Esophagus squamous epithelium (tissue), 5 donors: Measurements from ENCODE around the gene TNRC6B. TPM values are rescaled to one million over a fixed set of nuclear protein-coding genes. Genes with fewer than 3 reads are reported as not detected.
"Not testable (repeated sequence)": the region's sequence is repeated elsewhere in the genome, so short reads cannot be mapped to it uniquely, and the experiment has no call there.

Experiments used
- DNase-seq: peaks from one replicate; lab custom pipeline; 2025; lab: John Stamatoyannopoulos, UW
- H3K27ac ChIP-seq, 4 donors: fragments of 200-600 bp; sonication (generic); one replicate each; pipeline ENCODE4 v1.5.1; 2016 to 2019; ENCODE audit warnings: mild to moderate bottlenecking in 1 of 4
- H3K27me3 ChIP-seq, 4 donors: fragments of 200-600 bp; sonication (generic); 1 replicate in 3 of 4; 2 replicates in 1 of 4; pipeline versions ENCODE4 v1.5.1 to v1.6.0; 2017 to 2021; ENCODE audit warnings: antibody characterized with exemption in 1 of 4
- H3K36me3 ChIP-seq, 3 donors: fragments of 200-600 bp; sonication (generic); one replicate each; pipeline ENCODE4 v1.5.1; 2016 to 2019
- H3K4me1 ChIP-seq, 3 donors: fragments of 200-600 bp; sonication (generic); one replicate each; pipeline ENCODE4 v1.5.1; 2017 to 2019
- H3K4me3 ChIP-seq, 4 donors: fragments of 200-600 bp; sonication (generic); 1 replicate in 3 of 4; 2 replicates in 1 of 4; pipeline ENCODE4 v1.5.1; 2016 to 2019; ENCODE audit warnings: mild to moderate bottlenecking in 2 of 4, moderate library complexity in 1 of 4
- H3K9me3 ChIP-seq, 3 donors: fragments of 200-600 bp; sonication (generic); one replicate each; pipeline ENCODE4 v1.5.1; 2016 to 2019
- POLR2A ChIP-seq, 4 donors: fragments of 450-650 bp; IDR thresholded peaks; one replicate each; pipeline ENCODE4 v1.6.1; 2017; ENCODE audit warnings: antibody characterized with exemption in 4 of 4, mild to moderate bottlenecking in 4 of 4, moderate library complexity in 3 of 4
- WGBS, 2 donors: methylation state at CpG; one replicate each; pipeline ENCODE4 v1.1.5; 2018; 5-methylcytosine and 5-hydroxymethylcytosine counted together
- intact Hi-C: fragments of 100-400 bp; cut with DNase I; formaldehyde crosslinking; loops from one replicate; pipeline ENCODE4 v1.15.0; 2022
- total RNA-seq, 4 donors: library from RNA; depleted of rRNA; stranded (reverse); fragments of >200 nt; gene quantifications; one replicate each; pipeline ENCODE4 v1.1.0, GENCODE V29; 2016
- TF ChIP-seq, protein P1 (sequence below), 6 experiments: fragments of 450-650 bp in 4 of 6; fragments of 200-600 bp in 2 of 6; sonication (generic) in 2 of 6; IDR thresholded peaks; one replicate each; pipeline ENCODE4 v1.5.1; 2016 to 2019; ENCODE audit warnings: antibody characterized with exemption in 6 of 6, mild to moderate bottlenecking in 4 of 6, moderate library complexity in 4 of 6
- donor health status: DM: yes; HTN: yes; CAD: no.

TNRC6B gene
- total RNA-seq, 4 donors from 2014 or later = 20.7 to 36.5 (median 26.9) TPM

DNA sequence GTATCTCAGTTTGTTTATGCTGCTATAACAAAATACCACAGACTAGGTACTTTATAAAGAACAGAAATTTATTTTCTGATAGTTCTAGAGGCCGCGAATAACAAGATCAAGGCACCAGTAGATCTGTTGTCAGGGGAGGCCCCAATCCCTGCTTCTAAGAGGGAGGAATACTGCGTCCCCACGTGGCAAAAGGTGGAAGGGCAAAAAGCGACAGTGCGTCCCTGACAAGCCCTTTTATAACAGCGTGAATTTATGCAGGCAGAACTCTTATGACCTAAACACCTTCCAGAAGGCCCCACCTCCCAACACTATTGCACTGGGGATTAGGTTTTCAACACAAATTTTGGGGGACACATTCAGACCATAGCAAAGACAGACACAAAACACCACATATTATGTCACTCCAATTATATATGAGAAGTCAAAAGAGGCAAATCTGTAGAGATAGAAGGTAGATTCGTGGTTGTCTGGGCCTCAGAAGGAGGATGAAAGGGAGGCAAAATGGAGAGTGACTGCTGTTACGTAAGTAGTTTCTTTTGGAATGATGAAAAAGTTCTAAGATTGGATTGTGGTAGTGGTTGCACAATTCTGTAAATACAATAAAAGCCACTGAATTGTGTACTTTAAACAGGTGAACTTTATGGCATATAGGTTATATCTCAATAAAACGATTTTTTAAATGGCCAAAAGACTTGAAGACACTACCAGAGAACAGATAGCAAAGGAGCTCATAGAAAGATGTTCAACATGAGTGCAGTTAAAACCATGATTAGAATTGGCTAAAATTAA, 30.1 kb upstream of the TNRC6B start:
- intact Hi-C loops = no loop called here
- no peak for DNase-seq
- TF ChIP-seq, protein P1, sequence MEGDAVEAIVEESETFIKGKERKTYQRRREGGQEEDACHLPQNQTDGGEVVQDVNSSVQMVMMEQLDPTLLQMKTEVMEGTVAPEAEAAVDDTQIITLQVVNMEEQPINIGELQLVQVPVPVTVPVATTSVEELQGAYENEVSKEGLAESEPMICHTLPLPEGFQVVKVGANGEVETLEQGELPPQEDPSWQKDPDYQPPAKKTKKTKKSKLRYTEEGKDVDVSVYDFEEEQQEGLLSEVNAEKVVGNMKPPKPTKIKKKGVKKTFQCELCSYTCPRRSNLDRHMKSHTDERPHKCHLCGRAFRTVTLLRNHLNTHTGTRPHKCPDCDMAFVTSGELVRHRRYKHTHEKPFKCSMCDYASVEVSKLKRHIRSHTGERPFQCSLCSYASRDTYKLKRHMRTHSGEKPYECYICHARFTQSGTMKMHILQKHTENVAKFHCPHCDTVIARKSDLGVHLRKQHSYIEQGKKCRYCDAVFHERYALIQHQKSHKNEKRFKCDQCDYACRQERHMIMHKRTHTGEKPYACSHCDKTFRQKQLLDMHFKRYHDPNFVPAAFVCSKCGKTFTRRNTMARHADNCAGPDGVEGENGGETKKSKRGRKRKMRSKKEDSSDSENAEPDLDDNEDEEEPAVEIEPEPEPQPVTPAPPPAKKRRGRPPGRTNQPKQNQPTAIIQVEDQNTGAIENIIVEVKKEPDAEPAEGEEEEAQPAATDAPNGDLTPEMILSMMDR (IDR thresholded peaks at IDR 0.05) = no peak
- no peak for TF ChIP-seq POLR2A (IDR thresholded peaks at IDR 0.05)
- H3K27me3 ChIP-seq = no peaks in the 10 kb centered on the region
- H3K4me3 ChIP-seq = no peak overlapping the region
- WGBS, 2 donors = 89 to 90% methylated on average over 10 of the region's 10 CpGs
- no peaks in the 10 kb centered on the region for H3K9me3 ChIP-seq
- H3K36me3 ChIP-seq = peaks cover 0 to 5% (median 0%) of the 10 kb centered on the region in 3 donors
- H3K4me1 ChIP-seq = no peaks in the 10 kb centered on the region
- H3K27ac ChIP-seq = no peak overlapping the region

DNA sequence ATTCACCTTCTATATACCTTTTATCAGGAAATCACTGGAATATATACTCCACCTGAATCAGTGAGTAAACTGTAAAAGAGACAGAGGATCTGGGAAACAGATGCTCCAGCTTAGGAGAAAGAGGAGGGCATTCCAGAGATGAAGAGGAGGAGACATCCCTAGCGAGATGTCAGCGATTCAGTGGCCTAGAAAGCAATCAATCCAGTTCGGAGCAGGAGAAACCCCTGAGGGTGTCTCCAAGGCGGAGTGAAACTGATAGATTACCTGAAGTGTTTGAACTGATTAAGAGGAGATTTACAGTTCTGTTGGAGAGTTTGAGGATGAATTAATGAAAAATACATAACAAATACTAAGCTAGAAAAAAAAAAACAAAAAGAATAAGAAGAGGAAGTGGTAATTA, 24.5 kb upstream of the TNRC6B start:
- 43 to 49% methylated on average over 4 of the region's 4 CpGs for WGBS, 2 donors
- H3K27me3 ChIP-seq = no peaks in the 10 kb centered on the region
- H3K4me3 ChIP-seq = no peak overlapping the region
- H3K36me3 ChIP-seq = no peaks in the 10 kb centered on the region
- DNase-seq = no peak
- no peak for TF ChIP-seq POLR2A (IDR thresholded peaks at IDR 0.05)
- TF ChIP-seq, protein P1 (IDR thresholded peaks at IDR 0.05) = no peak
- intact Hi-C loops = no loop called here
- H3K9me3 ChIP-seq = no peaks in the 10 kb centered on the region
- H3K4me1 ChIP-seq = peaks cover 4 to 38% (median 8%) of the 10 kb centered on the region in 3 donors
- H3K27ac ChIP-seq = no peak overlapping the region

DNA sequence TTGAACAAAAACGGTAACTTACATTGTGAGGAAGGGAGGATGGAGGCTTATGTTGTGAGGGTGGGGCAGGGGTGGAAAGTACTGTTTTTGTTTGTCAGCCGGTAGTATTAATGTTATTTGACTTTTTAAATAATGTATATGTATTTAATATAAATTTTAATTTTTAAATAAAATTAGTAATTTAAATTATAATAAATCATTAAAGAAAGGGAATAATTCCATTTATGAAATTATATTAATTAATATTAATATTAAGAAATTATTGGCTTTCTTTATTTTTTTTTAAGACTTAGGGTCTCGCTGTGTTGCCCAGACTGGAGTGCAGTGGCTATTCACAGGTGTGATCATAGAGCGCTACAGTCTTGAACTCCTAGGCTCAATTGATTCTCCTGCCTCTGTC, 24.0 kb upstream of the TNRC6B start:
- DNase-seq = no peak
- intact Hi-C loops = no loop called here
- Histone ChIP-seq H3K9me3 (no peaks in the 10 kb centered on the region), H3K27me3 (no peaks in the 10 kb centered on the region), H3K4me3 (no peak overlapping the region), H3K4me1 (peaks cover 4 to 38% (median 8%) of the 10 kb centered on the region in 3 donors), H3K36me3 (no peaks in the 10 kb centered on the region), H3K27ac (no peak overlapping the region)
- WGBS, 2 donors = 73 to 83% methylated on average over 4 of the region's 4 CpGs
- TF ChIP-seq, protein P1 (IDR thresholded peaks at IDR 0.05) = no peak
- TF ChIP-seq POLR2A (IDR thresholded peaks at IDR 0.05) = no peak

DNA sequence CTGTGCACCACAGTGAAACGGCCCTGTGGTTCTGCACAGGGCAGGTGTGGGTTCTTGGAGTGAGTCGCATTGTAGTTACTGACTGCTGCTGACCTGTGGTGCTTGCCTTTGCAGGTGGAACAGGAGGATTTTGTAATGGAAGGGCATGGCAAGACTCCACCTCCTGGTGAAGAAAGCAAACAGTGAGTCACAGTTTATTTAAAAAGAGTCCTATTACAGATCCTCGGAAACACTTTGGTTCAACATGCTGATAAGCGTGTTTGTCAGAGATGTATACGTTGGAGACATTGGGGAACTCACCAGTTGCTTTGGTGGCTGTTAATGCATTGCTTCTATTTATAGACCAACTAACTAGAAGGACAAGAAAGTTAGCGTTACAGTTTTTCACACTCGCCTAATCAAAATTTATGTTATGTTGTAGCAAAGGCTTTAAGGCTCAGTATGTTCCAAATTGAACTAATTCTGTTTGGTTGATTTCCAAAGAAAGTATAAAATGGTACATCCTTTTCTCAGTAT, 21.7 kb upstream of the TNRC6B start:
- DNase-seq = no peak
- no peaks in the 10 kb centered on the region for H3K9me3 ChIP-seq

DNA sequence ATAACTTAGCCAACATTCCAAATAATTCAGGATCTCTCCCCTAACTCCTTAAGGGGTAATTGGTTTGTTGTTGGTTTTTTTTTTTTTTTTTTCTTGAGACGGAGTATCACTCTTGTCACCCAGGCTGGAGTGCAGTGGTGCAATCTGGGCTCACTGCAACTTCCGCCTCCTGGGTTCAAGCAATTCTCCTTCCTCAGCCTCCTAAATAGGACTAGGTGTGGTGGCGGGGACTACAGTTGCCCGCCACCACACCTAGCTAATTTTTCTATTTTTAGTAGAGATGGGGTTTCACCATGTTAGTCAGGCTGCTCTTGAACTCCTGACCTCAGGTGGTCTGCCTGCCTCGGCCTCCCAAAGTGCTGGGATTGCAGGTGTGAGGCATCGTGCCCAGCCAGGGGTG, 21.0 kb upstream of the TNRC6B start:
- Histone ChIP-seq H3K4me1 (peaks cover 4 to 38% (median 8%) of the 10 kb centered on the region in 3 donors), H3K27ac (peak overlapping the region in 2 of 4 donors; percentile 43 to 55)
- H3K4me3 ChIP-seq, DNase-seq, H3K27me3 ChIP-seq, H3K36me3 ChIP-seq, H3K9me3 ChIP-seq, intact Hi-C loops: not testable (repeated sequence)
- WGBS, 2 donors = 74 to 91% methylated on average over 4 to 6 of the region's 6 CpGs

More for the DNA sequence above, 21.7 kb upstream of the TNRC6B start:
- WGBS, 2 donors = 27 to 29% methylated on average over 7 of the region's 7 CpGs
- intact Hi-C loops = no loop called here
- no peak overlapping the region for H3K4me3 ChIP-seq
- H3K36me3 ChIP-seq = peaks cover 0 to 5% (median 0%) of the 10 kb centered on the region in 3 donors
- TF ChIP-seq POLR2A (IDR thresholded peaks at IDR 0.05) = no peak
- TF ChIP-seq, protein P1 (IDR thresholded peaks at IDR 0.05) = peak in 4 of 6 experiments; percentile 18 to 44 (median 23)
- peaks cover 4 to 38% (median 8%) of the 10 kb centered on the region in 3 donors for H3K4me1 ChIP-seq
- peak overlapping the region; percentile 29 to 55 (median 38) for H3K27ac ChIP-seq
- no peaks in the 10 kb centered on the region for H3K27me3 ChIP-seq
